HG02678 (cell line): ENCODE measurements around the gene ARMC7.
"Not testable (repeated sequence)": the region's sequence is repeated elsewhere in the genome, so short reads cannot be mapped to it uniquely, and the experiment has no call there.

Experiments
- ATAC-seq: cut with Tn5 transposase; IDR thresholded peaks from one replicate; pipeline ENCODE4 v1.9.1; 2021; ENCODE audit warnings: mild to moderate bottlenecking, moderate library complexity; ENCODE audit not compliant: unreplicated experiment

Gene ARMC7

DNA sequence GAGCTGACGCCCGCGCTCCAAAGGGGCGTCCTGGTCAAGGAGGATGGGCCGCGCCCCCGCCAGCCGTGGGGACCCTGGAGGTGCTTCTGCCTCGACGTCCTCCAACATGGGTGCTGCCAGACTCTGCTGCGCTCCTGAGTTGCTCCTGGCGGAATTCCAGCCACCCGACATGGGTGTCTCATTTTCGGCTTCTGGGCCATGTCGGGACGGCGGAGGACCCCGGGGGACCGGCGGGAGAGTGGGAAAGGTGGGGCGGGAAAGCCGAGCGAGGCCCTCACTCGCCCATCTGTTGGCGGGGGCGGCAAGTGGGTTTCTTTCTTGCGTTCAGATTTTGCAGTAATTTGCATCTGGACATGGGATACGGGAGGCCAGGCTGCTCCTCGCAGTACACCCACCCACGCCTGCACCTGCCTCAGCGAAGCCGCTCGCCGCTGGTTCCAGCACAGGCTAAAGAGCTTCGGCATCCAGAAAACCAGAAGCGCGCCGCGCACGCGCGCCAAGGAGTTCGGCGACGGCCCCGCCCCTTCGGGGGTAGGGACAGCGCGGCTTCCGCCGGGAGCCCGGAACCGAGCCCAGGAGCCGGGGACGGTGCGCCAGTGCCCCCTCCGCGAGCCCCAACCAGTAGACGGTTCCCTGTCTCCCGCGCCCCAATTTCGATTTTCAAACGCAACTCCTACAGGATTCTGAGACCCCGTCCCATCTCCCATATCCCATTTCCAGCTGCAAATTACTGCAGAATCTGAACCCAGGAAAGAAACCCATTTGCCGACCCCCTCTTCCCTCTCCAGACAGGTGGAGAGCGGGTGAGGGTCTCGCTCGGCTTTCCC, at the start of gene ARMC7:
ARMC7 (plus strand) TSS at position 563 of the 827 bp plus-strand sequence. CDS start 320 bp downstream, outside the sequence.
- peak; percentile 75 for ATAC-seq

DNA sequence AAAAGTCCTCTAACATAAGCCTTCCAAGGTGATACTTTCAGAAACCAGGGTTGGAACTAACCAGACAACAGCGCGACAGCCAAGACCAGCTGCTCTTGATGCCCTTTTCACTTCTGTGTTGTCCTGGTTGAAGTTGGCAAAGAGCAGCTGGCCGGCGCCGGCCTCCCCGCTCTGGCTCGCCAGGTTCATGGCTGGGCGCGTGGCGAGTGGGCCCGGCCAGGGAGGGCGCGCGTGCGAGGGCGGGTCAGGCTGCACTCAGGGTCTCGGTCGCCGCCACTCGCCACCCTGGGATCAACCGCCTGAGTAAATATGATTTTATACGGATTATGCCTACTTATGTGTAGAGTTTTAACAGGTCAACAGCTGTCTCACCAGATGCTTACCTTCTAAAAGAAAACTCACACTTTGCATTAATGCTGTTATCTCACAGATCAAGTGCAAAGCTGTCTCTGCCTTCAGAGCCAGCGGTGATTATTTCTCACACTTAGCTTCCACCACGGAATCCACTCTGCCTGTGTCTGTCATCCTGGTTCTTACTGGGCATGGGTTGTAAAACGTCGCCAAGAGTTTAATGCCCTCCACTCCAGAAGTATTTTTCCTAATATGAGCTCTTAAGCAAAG, 49.2 kb upstream of the ARMC7 start:
- no peak for ATAC-seq

GRCh38 chr17:75061055-75061438, 48.7 kb upstream of the ARMC7 start:
- no peak for ATAC-seq

- ATAC-seq: no peak
These were observed 48.2 kb upstream of the ARMC7 start for GRCh38 chr17:75061618-75062017.

GRCh38 chr17:75063201-75063600, 46.6 kb upstream of the ARMC7 start:
- no peak for ATAC-seq

DNA sequence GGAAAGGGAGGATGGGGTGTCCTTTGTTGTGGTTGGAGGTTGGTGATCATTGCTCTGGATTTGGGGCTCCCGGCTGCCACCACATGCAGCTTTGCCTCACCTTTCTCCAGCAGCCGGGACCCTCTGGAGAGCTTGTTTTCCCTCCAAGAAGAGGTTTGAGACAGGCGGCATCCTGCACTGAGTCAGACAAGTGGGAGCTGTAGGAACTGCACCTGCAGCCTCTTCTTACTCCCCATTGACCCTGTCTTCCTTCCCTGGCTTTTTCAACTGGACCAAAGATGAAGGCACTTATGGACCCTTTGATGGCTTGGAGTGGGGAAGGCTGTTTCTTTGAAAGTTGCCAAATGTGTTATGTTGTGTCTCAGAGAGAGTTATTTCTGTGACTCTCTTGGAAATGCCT, 46.1 kb upstream of the ARMC7 start:
- no peak for ATAC-seq

DNA sequence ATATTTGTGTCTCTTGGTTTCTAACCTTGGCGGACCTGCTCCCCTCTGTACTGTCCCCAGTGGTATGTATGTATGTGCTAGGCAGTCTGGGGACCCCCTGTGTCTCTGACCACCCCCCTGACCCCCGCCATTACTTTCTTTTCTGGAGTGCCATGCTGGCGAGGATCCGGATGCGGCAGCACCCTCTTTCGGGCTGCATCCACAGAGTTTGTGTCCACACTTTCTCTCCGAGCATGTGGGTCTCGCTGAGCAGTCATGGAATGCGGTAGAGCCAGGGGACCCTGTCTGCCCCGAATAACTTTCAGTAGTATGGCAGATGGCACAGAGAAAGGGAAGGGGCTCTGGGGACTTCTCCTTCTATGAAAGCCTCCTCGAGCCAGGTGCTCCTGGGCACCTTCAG, 45.7 kb upstream of the ARMC7 start:
- no peak for ATAC-seq

GRCh38 chr17:75064460-75064859, 45.3 kb upstream of the ARMC7 start:
- ATAC-seq: no peak

- ATAC-seq: no peak
These were observed 44.8 kb upstream of the ARMC7 start for GRCh38 chr17:75064867-75065561.

GRCh38 chr17:75065562-75066151, 44.1 kb upstream of the ARMC7 start:
- ATAC-seq: no peak

GRCh38 chr17:75067856-75068255, 41.9 kb upstream of the ARMC7 start:
- ATAC-seq: no peak

DNA sequence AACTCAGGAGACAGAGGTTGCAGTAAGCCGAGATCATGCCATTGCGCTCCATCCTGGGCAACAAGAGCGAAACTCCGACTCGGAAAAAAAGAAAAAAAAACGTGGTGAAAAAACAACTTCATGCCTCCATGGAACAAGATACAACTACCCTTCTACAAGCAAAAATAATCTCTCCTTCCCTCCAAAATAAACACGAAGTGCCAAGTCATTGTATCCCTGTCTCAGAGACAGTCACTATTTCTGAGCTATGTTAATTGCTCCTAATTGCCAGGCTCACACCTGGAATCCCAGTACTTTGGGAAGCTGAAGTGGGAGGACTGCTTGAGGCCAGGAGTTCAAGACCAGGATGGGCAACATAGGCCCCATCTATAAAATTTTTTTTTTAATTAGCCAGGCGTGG, 41.0 kb upstream of the ARMC7 start:
- ATAC-seq: no peak

DNA sequence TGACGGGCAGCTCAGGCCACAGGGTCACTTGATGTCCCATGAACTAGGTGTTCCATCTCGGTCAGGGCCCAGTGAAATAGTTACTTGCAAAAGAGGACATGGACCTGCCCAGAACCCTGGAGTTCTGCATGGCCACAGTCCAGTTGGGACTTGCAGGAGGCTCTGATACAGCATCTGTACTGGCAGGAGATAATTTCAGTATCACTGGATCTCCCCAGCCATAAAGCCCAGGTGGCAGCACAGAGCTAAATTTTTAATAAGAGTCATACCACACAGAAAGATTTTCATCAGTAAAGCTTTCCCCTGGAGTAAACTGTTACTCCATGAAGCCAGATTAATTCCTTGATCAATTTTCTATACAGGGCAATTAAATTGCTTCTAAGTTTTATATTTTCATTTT, 40.0 kb upstream of the ARMC7 start:
- no peak for ATAC-seq

DNA sequence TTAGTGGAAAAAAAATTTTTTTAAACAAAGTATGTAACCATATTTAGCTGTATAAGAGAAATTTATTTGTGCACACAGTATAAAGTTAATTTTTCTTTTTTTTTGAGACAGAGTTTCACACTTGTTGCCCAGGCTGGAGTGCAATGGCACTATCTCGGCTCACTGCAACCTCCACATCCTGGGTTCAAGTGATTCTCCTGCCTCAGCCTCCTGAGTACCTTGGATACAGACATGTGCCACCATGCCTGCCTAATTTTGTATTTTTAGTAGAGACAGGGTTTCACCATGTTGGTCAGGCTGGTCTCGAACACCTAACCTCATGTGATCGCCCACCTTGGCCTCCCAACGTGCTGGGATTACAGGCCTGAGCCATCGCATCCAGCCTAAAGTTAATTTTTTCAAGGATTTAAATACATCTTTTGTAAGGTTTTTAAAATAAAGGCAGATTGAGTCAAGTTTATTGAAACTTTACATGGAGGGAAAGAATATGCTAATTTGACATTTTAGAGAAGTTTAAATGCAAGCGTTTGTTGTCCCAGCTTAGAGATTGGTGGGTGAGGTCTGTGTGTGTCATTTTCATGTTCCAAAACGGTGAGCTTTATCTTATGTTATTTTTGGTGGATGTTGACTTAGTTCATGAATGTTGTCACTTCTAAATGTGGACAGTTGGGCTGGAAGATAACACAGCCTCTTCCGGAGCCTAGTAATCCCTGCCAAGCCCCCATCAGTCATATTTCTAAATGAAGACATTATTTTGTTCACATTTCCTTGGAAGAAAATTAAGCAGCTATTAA, 38.1 kb upstream of the ARMC7 start:
- ATAC-seq: not testable (repeated sequence)

DNA sequence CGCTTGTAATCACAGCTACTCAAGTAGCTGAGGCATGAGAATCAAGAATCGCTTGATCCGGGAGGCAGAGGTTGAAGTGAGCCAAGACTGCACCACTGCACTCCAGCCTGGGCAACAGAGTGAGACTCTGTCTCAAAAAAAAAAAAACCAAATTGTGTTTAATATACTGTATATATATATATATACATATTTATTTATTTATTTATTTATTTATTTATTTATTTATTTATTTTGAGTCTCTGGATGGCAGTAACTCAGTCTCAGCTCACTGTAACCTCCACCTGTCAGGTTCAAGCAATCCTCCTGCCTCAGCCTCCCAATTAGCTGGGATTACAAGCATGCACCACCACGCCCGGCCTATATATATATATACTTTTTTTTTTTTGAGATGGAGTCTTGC, 36.9 kb upstream of the ARMC7 start:
- ATAC-seq: not testable (repeated sequence)

GRCh38 chr17:75073618-75074047, 36.1 kb upstream of the ARMC7 start:
- ATAC-seq: no peak

DNA sequence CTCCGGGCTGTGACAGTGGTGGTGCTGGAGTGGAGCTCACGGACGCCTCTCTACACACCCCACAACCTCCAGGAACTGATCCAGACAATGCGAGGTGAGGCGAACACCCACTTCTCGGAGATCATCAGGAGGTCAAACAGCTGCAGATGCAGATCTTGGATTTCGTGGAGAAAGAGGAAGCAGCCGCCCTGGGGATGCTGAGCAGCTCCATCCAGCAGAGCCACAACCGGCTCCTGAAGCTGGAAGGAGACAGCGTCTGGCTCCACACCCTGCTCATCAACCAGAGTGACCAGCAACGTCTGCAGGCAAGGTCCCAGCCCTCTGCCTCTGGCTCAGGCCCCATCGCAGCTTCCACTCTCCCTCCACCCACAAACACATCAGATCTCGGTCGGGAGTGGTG, 35.2 kb upstream of the ARMC7 start:
- no peak for ATAC-seq

DNA sequence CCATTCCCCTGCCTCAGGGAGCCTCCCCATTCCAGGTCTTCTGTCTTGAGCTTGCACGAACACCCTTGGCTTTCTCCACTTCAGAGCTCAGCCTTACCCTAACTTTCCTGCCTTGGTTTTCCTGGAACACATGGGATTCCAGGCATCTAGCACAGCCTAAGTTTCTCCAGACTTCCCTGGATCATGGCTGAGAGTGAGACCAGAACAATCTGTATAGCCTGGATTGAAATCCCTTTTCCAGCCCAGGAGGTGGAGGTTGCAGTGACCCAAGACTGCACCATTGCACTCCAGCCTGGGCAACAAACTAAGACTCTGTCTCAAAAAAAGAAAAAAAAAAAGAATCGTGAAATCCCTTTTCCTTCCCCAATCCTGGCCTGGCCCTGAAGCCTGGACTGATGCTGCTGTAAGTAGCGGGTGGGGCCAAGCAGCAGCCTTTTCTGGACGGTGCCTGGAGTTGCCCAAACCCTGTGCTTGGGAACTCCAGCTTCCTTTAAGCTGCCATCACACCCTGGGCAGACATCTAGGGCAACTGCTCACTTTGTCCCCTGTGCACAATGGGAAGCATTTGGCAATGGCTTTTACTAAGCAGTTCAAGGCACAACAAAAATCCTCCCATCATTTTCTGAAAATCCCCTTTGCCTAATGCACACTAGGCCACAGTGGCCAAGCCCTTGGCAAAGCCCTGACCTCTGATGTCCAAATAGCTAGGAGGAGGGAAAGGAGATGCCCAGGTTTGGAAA, 34.0 kb upstream of the ARMC7 start:
- no peak for ATAC-seq

DNA sequence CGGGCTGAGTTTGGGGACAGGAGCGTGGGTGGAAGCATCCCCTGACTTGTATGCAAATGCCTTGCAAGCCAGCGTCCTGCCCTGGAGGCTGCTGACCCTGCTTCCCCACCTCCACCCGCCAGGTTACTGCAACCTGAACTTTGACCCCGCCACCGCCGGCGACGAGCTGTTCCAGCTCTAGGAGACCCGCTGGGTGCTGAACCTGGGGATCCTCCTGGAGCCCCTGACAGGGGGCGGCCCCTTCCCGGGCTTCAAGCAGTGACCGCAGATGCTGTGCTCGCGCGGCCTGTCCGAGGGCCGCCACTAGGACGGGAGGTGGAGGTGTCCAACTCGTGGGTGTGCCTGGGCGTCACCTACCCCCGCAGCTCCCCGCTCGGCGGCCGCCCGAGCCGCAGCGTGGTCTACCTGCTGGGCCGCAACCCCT, 32.7 kb upstream of the ARMC7 start:
- peak; percentile 5 for ATAC-seq
